HFFc6 (cell line): ENCODE measurements around the gene SPSB2. TPM values are rescaled to one million over a fixed set of nuclear protein-coding genes. Genes with fewer than 3 reads are reported as not detected.
A peak's percentile ranks its signal among the peaks of the same experiment; 100 is the strongest.
"Not testable (repeated sequence)": the region's sequence is repeated elsewhere in the genome, so short reads cannot be mapped to it uniquely, and the experiment has no call there.

ENCODE experiments used
- DNase-seq: peaks from one replicate; pipeline ENCODE4 v3.0.0-alpha.2; 2018
- H3K27ac Mint-ChIP-seq: 2 replicates; pipeline ENCODE4 v1.8.0; 2020; ENCODE audit warnings: mild to moderate bottlenecking, mixed read lengths
- H3K27me3 Mint-ChIP-seq: 2 replicates; pipeline ENCODE4 v1.8.0; 2021; ENCODE audit warnings: mild to moderate bottlenecking, moderate library complexity, mixed read lengths; ENCODE audit not compliant: insufficient read depth
- H3K36me3 Mint-ChIP-seq: 2 replicates; pipeline ENCODE4 v1.8.0; 2021; ENCODE audit warnings: low read depth, mixed read lengths
- H3K4me1 Mint-ChIP-seq: 2 replicates; pipeline ENCODE4 v1.8.0; 2020; ENCODE audit warnings: low read depth, mixed read lengths
- H3K4me3 Mint-ChIP-seq: 2 replicates; pipeline ENCODE4 v1.8.0; 2020; ENCODE audit warnings: mild to moderate bottlenecking, moderate library complexity, mixed read lengths
- H3K9me3 Mint-ChIP-seq: 2 replicates; pipeline ENCODE4 v1.8.0; 2020; ENCODE audit warnings: mild to moderate bottlenecking, mixed read lengths
- total RNA-seq, 6 experiments: library from RNA; stranded (reverse); fragmentation: NEBNext Ultra II Directional; extraction: Animal tissue kit (Norgen Biotek cat#: 25700); gene quantifications; 2 replicates in 1 of 6; 3 replicates in 5 of 6; pipeline ENCODE4 v1.2.3, GENCODE V29; 2021
- TF ChIP-seq, protein P1 (sequence below): fragments of 200-600 bp; sonication (generic); IDR thresholded peaks from 2 replicates; pipeline ENCODE4 v1.5.0; 2021; ENCODE audit warnings: antibody characterized with exemption, mild to moderate bottlenecking

The SPSB2 gene
- total RNA-seq, 6 experiments from 2014 or later = 12.1 to 13.9 (median 13.0) TPM

DNA sequence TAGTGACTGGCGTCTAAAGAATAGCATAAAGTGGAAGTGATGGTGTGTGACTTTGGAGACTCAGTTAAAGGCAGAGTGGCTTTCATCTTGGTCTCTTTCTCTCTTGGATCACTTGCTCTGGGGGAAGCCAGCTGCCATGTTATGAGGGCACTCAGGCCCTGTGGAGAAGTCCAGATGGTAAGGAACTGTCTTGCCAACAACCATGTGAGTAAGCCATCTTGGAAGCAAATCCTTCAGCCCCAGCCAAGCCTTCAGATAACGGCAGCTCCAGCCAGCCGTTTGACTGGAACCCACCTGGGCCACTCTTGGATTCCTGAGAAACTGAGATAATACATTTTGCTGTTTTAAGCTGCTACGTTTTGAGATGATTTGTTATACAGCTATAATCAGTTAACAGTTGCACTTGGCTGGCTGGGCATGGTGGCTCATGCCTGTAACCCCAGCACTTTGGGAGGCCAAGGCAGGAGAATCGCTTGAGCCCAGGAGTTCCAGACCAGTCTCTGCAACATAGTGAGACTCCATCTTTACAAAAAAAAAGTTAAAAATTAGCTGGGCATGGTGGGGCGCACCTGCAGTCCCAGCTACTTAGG is 23.8 kb upstream of the SPSB2 start:
- H3K27ac Mint-ChIP-seq = no peak overlapping the region
- H3K27me3 Mint-ChIP-seq = peaks cover 3% of the 10 kb centered on the region
- no peak overlapping the region for H3K4me3 Mint-ChIP-seq
- no peaks in the 10 kb centered on the region for H3K4me1 Mint-ChIP-seq
- no peak for DNase-seq
- no peaks in the 10 kb centered on the region for H3K36me3 Mint-ChIP-seq
- TF ChIP-seq, protein P1, sequence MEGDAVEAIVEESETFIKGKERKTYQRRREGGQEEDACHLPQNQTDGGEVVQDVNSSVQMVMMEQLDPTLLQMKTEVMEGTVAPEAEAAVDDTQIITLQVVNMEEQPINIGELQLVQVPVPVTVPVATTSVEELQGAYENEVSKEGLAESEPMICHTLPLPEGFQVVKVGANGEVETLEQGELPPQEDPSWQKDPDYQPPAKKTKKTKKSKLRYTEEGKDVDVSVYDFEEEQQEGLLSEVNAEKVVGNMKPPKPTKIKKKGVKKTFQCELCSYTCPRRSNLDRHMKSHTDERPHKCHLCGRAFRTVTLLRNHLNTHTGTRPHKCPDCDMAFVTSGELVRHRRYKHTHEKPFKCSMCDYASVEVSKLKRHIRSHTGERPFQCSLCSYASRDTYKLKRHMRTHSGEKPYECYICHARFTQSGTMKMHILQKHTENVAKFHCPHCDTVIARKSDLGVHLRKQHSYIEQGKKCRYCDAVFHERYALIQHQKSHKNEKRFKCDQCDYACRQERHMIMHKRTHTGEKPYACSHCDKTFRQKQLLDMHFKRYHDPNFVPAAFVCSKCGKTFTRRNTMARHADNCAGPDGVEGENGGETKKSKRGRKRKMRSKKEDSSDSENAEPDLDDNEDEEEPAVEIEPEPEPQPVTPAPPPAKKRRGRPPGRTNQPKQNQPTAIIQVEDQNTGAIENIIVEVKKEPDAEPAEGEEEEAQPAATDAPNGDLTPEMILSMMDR = no peak
- H3K9me3 Mint-ChIP-seq = no peaks in the 10 kb centered on the region

DNA sequence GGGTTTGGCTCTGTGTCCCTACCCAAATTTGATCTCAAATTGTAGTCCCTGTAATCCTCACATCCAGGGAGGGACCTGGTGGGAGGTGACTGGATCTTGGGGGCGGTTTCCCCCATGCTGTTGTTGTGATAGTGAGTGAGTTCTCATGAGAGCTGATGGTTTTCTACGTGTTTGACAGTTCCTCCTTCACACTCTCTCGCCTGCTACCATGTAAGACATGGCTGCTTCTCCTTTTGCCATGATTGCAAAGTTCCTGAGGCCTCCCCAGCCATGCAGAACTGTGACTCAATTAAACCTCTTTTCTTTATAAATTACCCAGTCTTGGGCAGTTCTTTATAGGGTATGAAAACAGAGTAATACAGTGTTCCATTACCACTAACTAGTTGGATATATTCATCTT is 21.2 kb upstream of the SPSB2 start:
- Mint-ChIP-seq H3K9me3 (no peaks in the 10 kb centered on the region), H3K27me3 (peaks cover 3% of the 10 kb centered on the region), H3K27ac (no peak overlapping the region), H3K4me1 (peaks cover 15% of the 10 kb centered on the region), H3K4me3 (no peak overlapping the region), H3K36me3 (0 out of 2 replicates have a peak, but pooled peaks cover 4% of the 10 kb centered on the region)
- TF ChIP-seq, protein P1 = no peak
- no peak for DNase-seq

DNA sequence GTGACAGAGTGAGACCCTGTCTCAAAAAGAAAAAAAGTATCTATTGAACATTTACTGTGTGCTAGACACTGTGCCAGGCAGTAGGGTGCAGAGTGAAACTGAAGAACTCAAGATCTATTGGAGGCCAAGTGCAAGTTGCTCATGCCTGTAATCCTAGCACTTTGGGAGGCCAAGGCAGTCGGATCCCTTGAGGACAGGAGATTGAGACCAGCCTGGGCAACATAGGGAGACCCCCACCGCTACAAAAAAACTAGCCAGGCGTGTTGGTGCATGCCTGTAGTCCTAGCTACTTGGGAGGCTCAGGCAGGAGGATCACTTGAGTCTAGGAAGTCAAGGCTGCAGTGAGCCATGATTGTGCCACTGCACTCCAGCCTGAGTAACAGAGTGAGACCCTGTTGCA is 19.6 kb upstream of the SPSB2 start:
- H3K36me3 Mint-ChIP-seq, DNase-seq, H3K27me3 Mint-ChIP-seq, H3K9me3 Mint-ChIP-seq, H3K4me3 Mint-ChIP-seq: not testable (repeated sequence)
- H3K27ac Mint-ChIP-seq = 0 out of 2 replicates have a peak overlapping the region, but pooled peaks have one; percentile 1
- H3K4me1 Mint-ChIP-seq = peaks cover 15% of the 10 kb centered on the region

DNA sequence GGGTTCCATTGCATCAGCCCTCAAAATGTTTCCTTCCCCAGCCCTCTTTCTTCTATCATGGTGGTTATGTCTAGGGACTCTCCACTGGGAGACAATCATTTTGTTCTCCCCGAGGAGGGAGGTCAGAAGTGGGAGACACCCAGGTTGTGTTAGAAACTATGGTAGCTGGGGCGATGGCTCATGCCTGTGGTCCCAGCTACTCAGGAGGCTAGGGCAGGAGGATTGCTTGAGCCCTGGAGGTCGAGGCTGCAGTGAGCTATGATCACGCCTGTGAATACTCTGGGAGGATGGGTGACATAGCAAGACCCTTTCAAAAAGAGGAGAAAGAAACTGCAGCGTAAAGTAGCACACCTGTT is 18.5 kb upstream of the SPSB2 start:
- H3K4me3 Mint-ChIP-seq = peak overlapping the region; percentile 86
- H3K9me3 Mint-ChIP-seq = no peaks in the 10 kb centered on the region
- H3K4me1 Mint-ChIP-seq = peaks cover 15% of the 10 kb centered on the region
- TF ChIP-seq, protein P1 = no peak
- H3K36me3 Mint-ChIP-seq = 0 out of 2 replicates have a peak, but pooled peaks cover 4% of the 10 kb centered on the region
- 0 out of 2 replicates have a peak, but pooled peaks cover under 1% of the 10 kb centered on the region for H3K27me3 Mint-ChIP-seq
- DNase-seq = no peak
- peak overlapping the region; percentile 90 for H3K27ac Mint-ChIP-seq

DNA sequence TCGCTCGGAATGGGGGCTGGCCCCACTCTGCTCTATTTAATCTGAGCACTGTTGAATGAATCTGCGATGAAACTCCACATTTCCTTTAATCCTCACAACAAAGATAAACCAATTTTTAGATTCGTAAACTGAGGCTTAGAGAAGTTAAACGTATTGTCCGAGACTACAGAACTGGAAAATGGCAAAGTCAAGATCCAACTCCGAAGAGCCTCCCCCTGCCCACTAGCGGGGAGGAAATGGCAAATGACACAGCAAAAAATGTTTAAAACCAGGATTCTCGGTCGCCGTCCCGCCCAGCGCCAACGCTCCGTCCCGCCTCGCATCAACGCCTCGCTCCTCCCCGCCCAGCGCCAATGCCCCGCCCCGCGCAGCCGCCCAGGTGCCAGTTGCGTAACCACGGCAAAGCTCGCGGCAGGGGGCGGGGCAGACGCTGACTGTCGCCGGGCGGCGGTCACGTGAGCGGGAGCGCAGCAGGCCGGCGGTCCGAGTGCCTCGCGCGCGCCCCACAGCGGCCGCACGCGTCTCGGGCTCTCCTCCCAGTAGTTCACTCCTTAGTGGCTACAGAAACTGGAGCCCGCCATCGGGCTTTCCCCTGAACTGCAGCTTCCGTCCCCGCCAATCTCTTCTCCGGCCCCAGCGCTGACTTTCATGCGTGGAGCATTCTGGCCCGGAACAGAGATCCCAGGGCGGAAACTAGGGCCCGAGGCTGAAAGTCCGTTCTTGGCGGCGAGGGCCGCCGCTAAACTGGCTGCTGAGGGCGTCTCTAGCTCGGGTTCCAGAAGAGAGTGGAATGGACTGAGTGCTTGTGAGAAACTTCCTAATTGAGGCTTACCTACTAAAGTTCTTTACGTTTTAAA is 17.9 kb upstream of the SPSB2 start:
- 0 out of 2 replicates have a peak, but pooled peaks cover 4% of the 10 kb centered on the region for H3K36me3 Mint-ChIP-seq
- peaks cover 15% of the 10 kb centered on the region for H3K4me1 Mint-ChIP-seq
- TF ChIP-seq, protein P1 = peak; percentile 91
- peak; percentile 94 for DNase-seq
- H3K27ac Mint-ChIP-seq = peak overlapping the region; percentile 99
- H3K27me3 Mint-ChIP-seq = no peaks in the 10 kb centered on the region
- no peaks in the 10 kb centered on the region for H3K9me3 Mint-ChIP-seq
- peak overlapping the region; percentile 86 for H3K4me3 Mint-ChIP-seq

DNA sequence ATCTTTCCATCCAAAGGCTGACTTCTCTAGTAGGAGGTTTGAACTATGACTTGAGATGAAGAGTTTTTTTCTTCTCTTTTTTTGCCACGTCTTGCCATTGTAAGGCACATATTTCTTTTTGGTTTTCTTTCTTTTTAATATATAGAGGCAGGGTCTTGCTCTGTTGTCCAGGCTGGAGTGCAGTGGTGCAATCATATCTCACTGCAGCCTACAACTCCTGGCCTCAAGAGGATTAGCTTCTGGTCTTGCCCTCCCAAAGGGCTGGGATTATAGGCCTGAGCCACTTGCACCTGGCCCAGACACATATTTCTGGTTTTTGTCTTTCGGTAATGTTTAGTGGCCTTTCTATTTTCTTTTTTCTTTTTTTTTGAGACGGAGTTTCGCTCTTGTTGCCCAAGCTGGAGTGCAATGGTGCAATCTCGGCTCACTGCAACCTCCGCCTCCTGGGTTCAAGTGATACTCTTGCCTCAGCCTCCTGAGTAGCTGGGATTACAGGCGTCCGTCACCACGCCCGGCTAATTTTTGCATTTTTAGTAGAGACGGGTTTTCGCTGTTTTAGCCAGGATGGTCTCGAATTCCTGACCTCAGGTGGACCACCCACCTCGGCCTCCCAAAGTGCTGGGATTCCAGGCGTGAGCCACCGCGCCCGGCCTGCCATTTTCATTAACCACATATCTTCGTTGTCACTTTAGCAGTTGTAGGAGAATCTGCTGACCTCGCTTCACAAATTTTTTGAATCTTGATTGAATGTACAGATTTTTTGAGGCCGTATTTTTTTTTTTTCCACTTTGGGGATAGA is 16.9 kb upstream of the SPSB2 start:
- not testable (repeated sequence) for H3K9me3 Mint-ChIP-seq, H3K27me3 Mint-ChIP-seq, DNase-seq, H3K36me3 Mint-ChIP-seq
- peak overlapping the region; percentile 99 for H3K27ac Mint-ChIP-seq
- peak overlapping the region; percentile 86 for H3K4me3 Mint-ChIP-seq
- peaks cover 15% of the 10 kb centered on the region for H3K4me1 Mint-ChIP-seq

DNA sequence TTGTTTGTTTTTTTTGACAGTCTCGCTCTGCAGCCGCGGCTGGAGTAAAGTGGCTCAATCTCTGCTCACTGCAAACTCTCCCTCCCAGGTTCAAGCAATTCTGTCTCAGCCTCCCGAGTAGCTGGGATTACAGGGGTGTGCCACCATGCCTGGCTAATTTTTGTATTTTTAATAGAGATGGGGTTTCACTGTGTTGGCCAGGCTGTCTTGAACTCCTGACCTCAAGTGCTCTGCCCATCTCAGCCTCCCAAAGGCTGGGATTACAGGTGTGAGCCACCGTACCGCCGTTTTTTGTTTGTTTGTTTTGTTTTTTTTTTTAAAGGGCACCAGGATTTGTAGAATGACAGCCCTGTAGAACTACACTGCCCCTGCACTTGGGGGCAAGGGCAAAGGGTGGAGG is 15.7 kb upstream of the SPSB2 start:
- not testable (repeated sequence) for H3K36me3 Mint-ChIP-seq, DNase-seq, H3K27me3 Mint-ChIP-seq, H3K27ac Mint-ChIP-seq, H3K4me3 Mint-ChIP-seq, H3K9me3 Mint-ChIP-seq
- H3K4me1 Mint-ChIP-seq = peaks cover 15% of the 10 kb centered on the region
